Natural killer cell treated with Interleukin-12 subunit alpha and Interleukin-12 subunit beta and Interleukin-15 and Interleukin-18, amount 100 ng/mL, for 72 hours (primary cell): ENCODE measurements around the gene TBC1D5. TPM values are rescaled to one million over a fixed set of nuclear protein-coding genes. Genes with fewer than 3 reads are reported as not detected.
A peak's percentile ranks its signal among the peaks of the same experiment; 100 is the strongest.
"Not testable (repeated sequence)": the region's sequence is repeated elsewhere in the genome, so short reads cannot be mapped to it uniquely, and the experiment has no call there.

Experiments used
- ATAC-seq, 2 donors: fragments of 150-1000 bp; cut with Tn5 transposase in 1 of 2; sonication (Bioruptor Pico), chemical (Tn5 transposase) in 1 of 2; 2 replicates each; pipeline ENCODE4 v1.10.0; 2021
- DNase-seq: peaks from one replicate; pipeline ENCODE4 v3.0.0; 2022; ENCODE audit warnings: low spot score
- H3K27ac Mint-ChIP-seq, 2 donors: 1 replicate in 1 of 2; 2 replicates in 1 of 2; pipeline ENCODE4 v1.8.0; 2022; ENCODE audit warnings: mixed read lengths in 2 of 2, mild to moderate bottlenecking in 1 of 2, moderate library complexity in 1 of 2
- H3K27me3 Mint-ChIP-seq, 2 donors: 1 replicate in 1 of 2; 2 replicates in 1 of 2; pipeline ENCODE4 v1.8.0; 2022; ENCODE audit warnings: mixed read lengths in 2 of 2
- H3K36me3 Mint-ChIP-seq: one replicate; pipeline ENCODE4 v1.8.0; 2022; ENCODE audit warnings: mixed read lengths
- H3K4me1 Mint-ChIP-seq, 2 donors: 1 replicate in 1 of 2; 2 replicates in 1 of 2; pipeline ENCODE4 v1.8.0; 2022; ENCODE audit warnings: low read depth in 2 of 2, mixed read lengths in 2 of 2, mild to moderate bottlenecking in 1 of 2
- H3K4me3 Mint-ChIP-seq: one replicate; pipeline ENCODE4 v1.8.0; 2022; ENCODE audit warnings: mixed read lengths
- H3K9me3 Mint-ChIP-seq: 2 replicates; pipeline ENCODE4 v1.8.0; 2022; ENCODE audit warnings: mixed read lengths
- total RNA-seq, 2 donors: library from RNA; stranded (reverse); gene quantifications; one replicate each; pipeline ENCODE4 v1.2.3, GENCODE V29; 2022

Gene TBC1D5
- total RNA-seq, 2 donors from 2014 or later: 43.4 to 51.6 TPM

GRCh38 chr3:17639765-17640164 lies 102.7 kb downstream of the TBC1D5 start:
- Mint-ChIP-seq H3K27ac (no peak overlapping the region), H3K4me3 (no peak overlapping the region), H3K4me1 (peaks cover 12 to 14% of the 10 kb centered on the region in 2 donors), H3K9me3 (no peaks in the 10 kb centered on the region), H3K27me3 (no peaks in the 10 kb centered on the region), H3K36me3 (no peaks in the 10 kb centered on the region)
- ATAC-seq (no peak), DNase-seq (no peak)

GRCh38 chr3:17639257-17639656 lies 103.2 kb downstream of the TBC1D5 start:
- Mint-ChIP-seq H3K9me3 (no peaks in the 10 kb centered on the region), H3K27me3 (no peaks in the 10 kb centered on the region), H3K4me3 (no peak overlapping the region), H3K4me1 (peaks cover 12 to 15% of the 10 kb centered on the region in 2 donors), H3K27ac (no peak overlapping the region), H3K36me3 (no peaks in the 10 kb centered on the region)
- no peak for DNase-seq
- no peak for ATAC-seq

- Mint-ChIP-seq H3K4me3 (no peak overlapping the region), H3K4me1 (peaks cover 12 to 17% of the 10 kb centered on the region in 2 donors), H3K36me3 (no peaks in the 10 kb centered on the region), H3K9me3 (no peaks in the 10 kb centered on the region), H3K27me3 (no peaks in the 10 kb centered on the region), H3K27ac (no peak overlapping the region)
- DNase-seq: no peak
- no peak for ATAC-seq
These were observed 104.1 kb downstream of the TBC1D5 start for GRCh38 chr3:17638356-17638755.

- H3K9me3 Mint-ChIP-seq, H3K27me3 Mint-ChIP-seq, H3K4me3 Mint-ChIP-seq, ATAC-seq, DNase-seq, H3K36me3 Mint-ChIP-seq, H3K27ac Mint-ChIP-seq: not testable (repeated sequence)
- H3K4me1 Mint-ChIP-seq: peaks cover 12 to 24% of the 10 kb centered on the region in 2 donors
These were observed 106.8 kb downstream of the TBC1D5 start for GRCh38 chr3:17635675-17636074.

GRCh38 chr3:17634964-17635363 lies 107.5 kb downstream of the TBC1D5 start:
- H3K36me3 Mint-ChIP-seq: no peaks in the 10 kb centered on the region
- peaks cover 12 to 24% of the 10 kb centered on the region in 2 donors for H3K4me1 Mint-ChIP-seq
- H3K9me3 Mint-ChIP-seq: no peaks in the 10 kb centered on the region
- no peaks in the 10 kb centered on the region for H3K27me3 Mint-ChIP-seq
- no peak overlapping the region for H3K4me3 Mint-ChIP-seq
- no peak overlapping the region for H3K27ac Mint-ChIP-seq
- ATAC-seq (no peak), DNase-seq (no peak)

GRCh38 chr3:17634201-17634600 lies 108.2 kb downstream of the TBC1D5 start:
- Mint-ChIP-seq H3K9me3 (no peaks in the 10 kb centered on the region), H3K27ac (no peak overlapping the region), H3K4me3 (no peak overlapping the region), H3K27me3 (no peaks in the 10 kb centered on the region), H3K36me3 (no peaks in the 10 kb centered on the region), H3K4me1 (peaks cover 5 to 18% of the 10 kb centered on the region in 2 donors)
- DNase-seq (no peak), ATAC-seq (no peak)

GRCh38 chr3:17632401-17633100 lies 109.9 kb downstream of the TBC1D5 start:
- Mint-ChIP-seq H3K4me3 (no peak overlapping the region), H3K4me1 (peaks cover 0 to 16% of the 10 kb centered on the region in 2 donors), H3K36me3 (no peaks in the 10 kb centered on the region), H3K27ac (no peak overlapping the region), H3K27me3 (no peaks in the 10 kb centered on the region), H3K9me3 (no peaks in the 10 kb centered on the region)
- no peak for DNase-seq
- no peak for ATAC-seq

GRCh38 chr3:17631609-17632008 lies 110.8 kb downstream of the TBC1D5 start:
- no peaks in the 10 kb centered on the region for H3K9me3 Mint-ChIP-seq
- peaks cover 9 to 22% of the 10 kb centered on the region in 2 donors for H3K4me1 Mint-ChIP-seq
- DNase-seq (no peak), ATAC-seq (no peak)
- H3K36me3 Mint-ChIP-seq: no peaks in the 10 kb centered on the region
- no peaks in the 10 kb centered on the region for H3K27me3 Mint-ChIP-seq
- H3K27ac Mint-ChIP-seq: no peak overlapping the region
- no peak overlapping the region for H3K4me3 Mint-ChIP-seq

- H3K36me3 Mint-ChIP-seq: no peaks in the 10 kb centered on the region
- peaks cover 14 to 24% of the 10 kb centered on the region in 2 donors for H3K4me1 Mint-ChIP-seq
These were observed 113.0 kb downstream of the TBC1D5 start for GRCh38 chr3:17629400-17629799.

GRCh38 chr3:17626395-17626794 lies 116.0 kb downstream of the TBC1D5 start:
- H3K27ac Mint-ChIP-seq: peak overlapping the region in 1 of 2 donors; percentile 17
- no peak for DNase-seq

More at GRCh38 chr3:17629400-17629799, 113.0 kb downstream of the TBC1D5 start:
- DNase-seq: no peak
- H3K27ac Mint-ChIP-seq: no peak overlapping the region
- no peaks in the 10 kb centered on the region for H3K27me3 Mint-ChIP-seq
- no peak for ATAC-seq
- no peaks in the 10 kb centered on the region for H3K9me3 Mint-ChIP-seq
- no peak overlapping the region for H3K4me3 Mint-ChIP-seq

GRCh38 chr3:17625133-17625532 lies 117.3 kb downstream of the TBC1D5 start:
- H3K4me3 Mint-ChIP-seq: no peak overlapping the region
- no peak for ATAC-seq
- H3K27me3 Mint-ChIP-seq: no peaks in the 10 kb centered on the region
- peaks cover 14% of the 10 kb centered on the region in 2 donors for H3K4me1 Mint-ChIP-seq
- H3K9me3 Mint-ChIP-seq: no peaks in the 10 kb centered on the region
- H3K27ac Mint-ChIP-seq: no peak overlapping the region
- DNase-seq: no peak
- H3K36me3 Mint-ChIP-seq: no peaks in the 10 kb centered on the region

More at GRCh38 chr3:17626395-17626794, 116.0 kb downstream of the TBC1D5 start:
- Mint-ChIP-seq H3K4me1 (peaks cover 14% of the 10 kb centered on the region in 2 donors), H3K27me3 (no peaks in the 10 kb centered on the region), H3K9me3 (no peaks in the 10 kb centered on the region), H3K4me3 (no peak overlapping the region), H3K36me3 (no peaks in the 10 kb centered on the region)
- no peak for ATAC-seq

- peaks cover 14% of the 10 kb centered on the region in 2 donors for H3K4me1 Mint-ChIP-seq
- no peak overlapping the region for H3K4me3 Mint-ChIP-seq
These were observed 119.0 kb downstream of the TBC1D5 start for GRCh38 chr3:17623464-17623863.

GRCh38 chr3:17619968-17620367 lies 122.5 kb downstream of the TBC1D5 start:
- no peak overlapping the region for H3K4me3 Mint-ChIP-seq
- peaks cover 16% of the 10 kb centered on the region for H3K36me3 Mint-ChIP-seq
- DNase-seq: no peak
- peaks cover 9% of the 10 kb centered on the region for H3K9me3 Mint-ChIP-seq
- no peak for ATAC-seq
- no peaks in the 10 kb centered on the region for H3K27me3 Mint-ChIP-seq
- no peak overlapping the region for H3K27ac Mint-ChIP-seq
- H3K4me1 Mint-ChIP-seq: no peaks in the 10 kb centered on the region

More at GRCh38 chr3:17623464-17623863, 119.0 kb downstream of the TBC1D5 start:
- DNase-seq: no peak
- no peak for ATAC-seq
- no peak overlapping the region for H3K27ac Mint-ChIP-seq
- H3K36me3 Mint-ChIP-seq: no peaks in the 10 kb centered on the region
- no peaks in the 10 kb centered on the region for H3K9me3 Mint-ChIP-seq
- no peaks in the 10 kb centered on the region for H3K27me3 Mint-ChIP-seq

- H3K36me3 Mint-ChIP-seq: peaks cover 25% of the 10 kb centered on the region
- H3K4me1 Mint-ChIP-seq, DNase-seq, H3K4me3 Mint-ChIP-seq, H3K27ac Mint-ChIP-seq, ATAC-seq, H3K27me3 Mint-ChIP-seq, H3K9me3 Mint-ChIP-seq: not testable (repeated sequence)
These were observed 129.4 kb downstream of the TBC1D5 start for GRCh38 chr3:17613017-17613416.
